ENCODE data around the gene COMMD1. TPM values are rescaled to one million over a fixed set of nuclear protein-coding genes. Genes with fewer than 3 reads are reported as not detected.
"Not testable (repeated sequence)": the region's sequence is repeated elsewhere in the genome, so short reads cannot be mapped to it uniquely, and the experiment has no call there.

COMMD1 gene
- total RNA-seq, 8 experiments from 2014 or later, result 23.6 to 48.6 (median 32.5) TPM

DNA sequence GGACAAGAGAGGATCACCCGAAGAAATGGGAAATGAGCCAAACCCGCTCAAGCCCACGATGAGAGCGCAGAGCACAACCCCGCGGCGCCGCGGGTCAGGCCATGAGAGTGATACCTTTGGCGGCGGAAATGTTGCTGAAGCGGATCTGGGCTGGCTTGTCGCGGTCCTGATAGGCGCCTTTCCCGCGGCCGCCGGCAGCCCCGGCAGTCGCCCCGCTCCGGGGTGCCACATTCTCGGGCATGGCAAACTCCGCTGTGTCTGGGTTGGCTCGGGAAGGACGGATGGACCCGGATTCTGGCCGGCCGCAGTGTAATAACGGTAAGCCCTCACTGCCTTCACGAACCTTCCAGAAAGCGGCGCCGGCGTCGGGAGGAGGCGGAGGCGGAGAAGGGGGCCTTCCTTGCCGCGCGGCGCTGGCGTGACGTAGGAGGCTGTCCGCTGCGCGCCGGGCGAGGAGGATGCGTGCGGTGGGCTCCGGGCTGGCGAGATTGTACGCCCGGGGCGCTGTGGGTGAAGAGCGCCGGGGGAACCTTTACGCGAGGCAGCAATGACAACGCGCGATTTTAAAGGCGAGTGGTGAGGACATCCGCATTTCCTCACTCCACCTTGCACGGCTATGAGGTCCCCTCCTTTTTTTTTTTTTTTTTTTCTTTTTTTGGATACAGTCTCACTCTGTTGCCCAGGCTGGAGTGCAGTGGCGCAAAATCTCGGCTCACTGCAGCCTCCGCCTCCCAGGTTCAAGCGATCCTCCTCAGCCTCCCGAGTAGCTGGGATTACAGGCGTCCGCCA lies 17.0 kb upstream of the COMMD1 start, which contains the start of gene CCT4:
CCT4 (minus strand) TSS at position 390 of the 789 bp plus-strand sequence; CDS start at position 241, 149 bp downstream.
- Histone ChIP-seq H3K27ac (peak within 1 kb of the TSS; percentile 97 to 98), H3K4me1 (replicated peaks in 1 of 2) (peaks cover 11 to 12% of the 10 kb centered on the region in 2 donors), H3K4me3 (peak within 1 kb of the TSS; percentile 62 to 81 (median 68))
- ATAC-seq (replicated peaks in 6 of 8), result peak; percentile 78 to 92 (median 90)
- in situ Hi-C loops (cut with MboI; ENCODE audit: low pct_unique_long_range_greater_than_20kb in 2 of 9, low sequenced_read_pairs in 9 of 9, unreplicated experiment in 9 of 9), result no loop called here
- WGBS, 10 experiments, result 0 to 12% (median 0%) methylated on average over 1 to 21 of the region's 74 CpGs

DNA sequence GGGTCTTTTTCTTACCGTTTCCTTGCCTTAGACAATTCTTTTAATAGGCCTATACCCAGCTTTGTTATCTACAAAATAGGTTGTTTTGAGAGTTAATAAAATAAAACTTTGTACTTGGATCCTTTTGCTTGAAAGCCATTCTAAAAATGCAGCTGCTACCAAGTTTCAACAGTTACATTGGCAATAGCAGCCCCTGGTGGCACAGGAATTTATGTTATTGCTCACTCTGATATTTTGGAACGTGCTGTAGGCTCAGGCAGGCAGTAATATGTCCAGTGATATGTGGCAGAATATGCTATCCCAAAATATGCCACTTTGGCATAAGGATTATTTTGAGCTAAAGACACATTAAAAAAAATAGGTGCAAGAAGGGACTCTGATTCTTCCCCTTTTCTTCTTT lies 6.7 kb upstream of the COMMD1 start:
- ATAC-seq (replicated peaks in 6 of 8), result peak in 1 of 8 experiments; percentile 61
- H3K27ac ChIP-seq, result no peak overlapping the region
- H3K4me3 ChIP-seq, result no peak overlapping the region
- H3K4me1 ChIP-seq (replicated peaks in 1 of 2), result no peaks in the 10 kb centered on the region
- 0 to 65% (median 21%) methylated on average over 1 to 2 of the region's 2 CpGs; no CpG with 5 or more reads in 3 of the 10 experiments for WGBS, 10 experiments
- in situ Hi-C loops (cut with MboI; ENCODE audit: low pct_unique_long_range_greater_than_20kb in 2 of 9, low sequenced_read_pairs in 9 of 9, unreplicated experiment in 9 of 9), result no loop called here

DNA sequence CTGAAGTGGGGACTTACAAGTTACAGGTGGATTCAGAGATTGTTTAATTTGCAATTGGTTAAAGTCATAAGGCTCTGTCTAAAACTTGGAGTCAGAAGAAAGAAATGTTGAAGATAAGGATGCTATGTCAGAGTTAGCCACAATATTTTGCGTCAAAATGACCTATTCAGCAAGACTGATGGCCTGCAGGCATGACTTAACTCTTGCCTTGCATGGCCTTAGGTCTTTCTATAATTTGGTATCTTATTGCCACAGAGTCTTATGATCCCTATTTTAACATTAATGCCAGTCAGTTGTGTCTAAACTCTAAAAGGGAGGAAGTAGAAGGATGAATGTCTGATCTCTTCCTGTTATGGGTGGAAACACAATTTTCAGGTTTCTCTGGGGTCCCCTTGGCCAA lies 5.2 kb upstream of the COMMD1 start:
- no peak for ATAC-seq (replicated peaks in 6 of 8)
- Histone ChIP-seq H3K4me1 (replicated peaks in 1 of 2) (no peaks in the 10 kb centered on the region), H3K4me3 (no peak overlapping the region), H3K27ac (no peak overlapping the region)
- in situ Hi-C loops (cut with MboI; ENCODE audit: low pct_unique_long_range_greater_than_20kb in 2 of 9, low sequenced_read_pairs in 9 of 9, unreplicated experiment in 9 of 9), result loop anchor here in 4 of 9 experiments (25.0 kb wide), 1 partner anchor 512 kb away; no protein-coding TSS in a partner anchor
- WGBS, 10 experiments, result 29 to 100% (median 81%) methylated on average over 1 of the region's 1 CpG; no CpG with 5 or more reads in 4 of the 10 experiments

DNA sequence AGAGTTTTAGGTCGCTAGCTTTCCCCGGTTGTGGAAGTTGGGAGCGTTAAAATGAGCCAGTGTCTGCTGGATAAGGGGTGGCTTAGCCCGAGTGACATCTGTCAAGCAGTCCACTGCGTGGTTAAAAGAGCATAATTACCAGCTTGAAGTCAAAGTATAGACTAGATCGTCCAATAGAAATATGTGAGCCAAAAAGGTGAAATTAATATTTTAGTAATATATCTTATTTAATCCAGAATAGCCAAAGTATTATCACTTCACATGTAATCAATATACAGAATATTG lies 654 bp downstream of the COMMD1 start:
- peak in 3 of 8 experiments; percentile 2 to 10 (median 8) for ATAC-seq (replicated peaks in 6 of 8)
- in situ Hi-C loops (cut with MboI; ENCODE audit: low pct_unique_long_range_greater_than_20kb in 2 of 9, low sequenced_read_pairs in 9 of 9, unreplicated experiment in 9 of 9), result loop anchor here in 4 of 9 experiments (25.0 kb wide), 1 partner anchor 506 kb away; no protein-coding TSS in a partner anchor
- 0 to 2% (median 0%) methylated on average over 1 to 6 of the region's 6 CpGs; no CpG with 5 or more reads in 1 of the 10 experiments for WGBS, 10 experiments
- H3K4me1 ChIP-seq (replicated peaks in 1 of 2), result peaks cover 0 to 3% of the 10 kb centered on the region in 2 donors
- H3K27ac ChIP-seq, result no peak overlapping the region
- peak overlapping the region; percentile 86 to 97 (median 88) for H3K4me3 ChIP-seq

DNA sequence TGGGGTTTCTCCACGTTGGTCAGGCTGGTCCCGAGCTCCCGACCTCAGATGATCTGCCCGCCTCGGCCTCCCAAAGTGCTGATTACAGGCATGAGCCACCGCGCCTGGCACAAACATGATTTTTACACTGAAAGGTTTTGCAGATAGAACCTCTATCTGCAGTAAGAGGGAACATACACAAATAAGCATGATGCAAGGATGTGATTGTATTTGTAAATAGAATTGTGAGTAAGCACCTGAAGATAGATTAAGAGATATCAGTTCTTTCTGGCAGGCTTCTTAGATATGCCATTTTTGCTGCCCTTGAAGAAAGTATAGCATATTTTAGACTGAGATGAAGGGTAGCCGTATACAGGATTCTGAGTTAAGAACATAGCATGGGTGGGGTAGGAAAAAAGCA lies 3.6 kb downstream of the COMMD1 start:
- in situ Hi-C loops (cut with MboI; ENCODE audit: low pct_unique_long_range_greater_than_20kb in 2 of 9, low sequenced_read_pairs in 9 of 9, unreplicated experiment in 9 of 9), result loop anchor here in 4 of 9 experiments (25.0 kb wide), 1 partner anchor 503 kb away; no protein-coding TSS in a partner anchor
- peaks cover 0 to 3% of the 10 kb centered on the region in 2 donors for H3K4me1 ChIP-seq (replicated peaks in 1 of 2)
- no peak for ATAC-seq (replicated peaks in 6 of 8)
- H3K27ac ChIP-seq, result no peak overlapping the region
- 67 to 100% (median 97%) methylated on average over 1 to 7 of the region's 8 CpGs; no CpG with 5 or more reads in 1 of the 10 experiments for WGBS, 10 experiments
- H3K4me3 ChIP-seq, result no peak overlapping the region

DNA sequence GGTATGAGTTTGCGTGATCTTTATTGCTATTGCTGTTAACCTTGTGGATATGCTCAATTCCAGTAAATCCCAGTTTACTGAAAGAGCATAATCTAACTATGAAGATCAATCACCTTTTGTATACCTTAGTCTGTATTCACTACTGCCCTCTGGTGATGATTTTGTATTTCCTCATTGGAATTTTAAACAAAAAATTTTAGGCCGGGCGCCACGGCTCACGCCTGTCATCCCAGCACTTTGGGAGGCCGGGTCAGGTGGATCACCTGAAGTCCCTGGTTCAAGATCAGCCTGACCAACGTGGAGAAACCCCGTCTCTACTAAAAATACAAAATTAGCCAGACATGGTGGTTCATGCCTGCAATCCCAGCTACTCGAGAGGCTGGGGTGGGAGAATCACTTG lies 5.1 kb downstream of the COMMD1 start:
- Histone ChIP-seq H3K4me1 (replicated peaks in 1 of 2) (peaks cover 0 to 3% of the 10 kb centered on the region in 2 donors), H3K27ac (no peak overlapping the region), H3K4me3 (no peak overlapping the region)
- in situ Hi-C loops (cut with MboI; ENCODE audit: low pct_unique_long_range_greater_than_20kb in 2 of 9, low sequenced_read_pairs in 9 of 9, unreplicated experiment in 9 of 9), result loop anchor here in 7 of 9 experiments (10.0 to 25.0 kb wide), 2 partner anchors 502 to 504 kb away; no protein-coding TSS in a partner anchor
- ATAC-seq (replicated peaks in 6 of 8), result no peak
- 50 to 100% (median 78%) methylated on average over 1 to 6 of the region's 9 CpGs; no CpG with 5 or more reads in 3 of the 10 experiments for WGBS, 10 experiments

DNA sequence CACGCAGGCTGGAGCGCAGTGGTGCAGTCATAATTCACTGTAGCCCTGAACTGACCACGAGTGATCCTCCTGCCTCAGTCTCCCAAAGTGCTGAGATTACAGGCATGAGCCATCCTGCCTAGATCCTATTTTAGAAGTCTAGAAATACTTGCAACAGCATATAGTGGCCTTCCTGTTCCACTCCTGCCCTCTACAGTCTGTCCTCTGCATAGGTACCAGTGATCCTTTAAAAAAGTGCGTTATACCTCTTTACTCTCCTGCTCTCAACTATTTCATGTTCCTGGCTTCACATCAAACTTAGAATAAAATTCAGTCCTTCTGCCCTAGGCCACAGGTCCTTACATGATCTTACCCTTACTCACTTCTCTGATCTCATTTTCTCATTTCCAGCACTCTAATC lies 6.0 kb downstream of the COMMD1 start:
- peak in 1 of 8 experiments; percentile 18 for ATAC-seq (replicated peaks in 6 of 8)
- 60 to 100% (median 91%) methylated on average over 1 to 4 of the region's 4 CpGs for WGBS, 10 experiments
- in situ Hi-C loops (cut with MboI; ENCODE audit: low pct_unique_long_range_greater_than_20kb in 2 of 9, low sequenced_read_pairs in 9 of 9, unreplicated experiment in 9 of 9), result loop anchor here in 7 of 9 experiments (10.0 to 25.0 kb wide), 2 partner anchors 501 to 503 kb away; no protein-coding TSS in a partner anchor

DNA sequence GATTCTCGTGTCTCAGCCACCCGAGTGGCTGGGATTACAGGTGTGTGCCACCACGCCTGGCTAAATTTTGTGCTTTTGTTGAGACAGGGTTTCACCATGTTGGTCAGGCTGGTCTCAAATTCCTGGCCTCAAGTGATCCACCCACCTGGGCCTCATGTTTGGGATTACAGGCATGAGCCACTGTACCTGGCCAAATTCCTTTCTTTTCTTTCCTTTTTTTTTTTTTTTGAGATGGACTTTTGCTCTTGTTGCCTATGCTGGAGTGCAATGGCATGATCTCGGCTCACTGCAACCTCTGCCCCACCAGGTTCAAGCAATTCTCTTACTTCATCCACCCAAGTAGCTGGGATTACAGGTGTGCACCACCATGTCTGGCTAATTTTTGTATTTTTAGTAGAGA lies 9.3 kb downstream of the COMMD1 start:
- not testable (repeated sequence) for ATAC-seq (replicated peaks in 6 of 8); H3K27ac ChIP-seq
- in situ Hi-C loops (cut with MboI; ENCODE audit: low pct_unique_long_range_greater_than_20kb in 2 of 9, low sequenced_read_pairs in 9 of 9, unreplicated experiment in 9 of 9), result loop anchor here in 7 of 9 experiments (10.0 to 25.0 kb wide), 2 partner anchors 498 to 500 kb away; no protein-coding TSS in a partner anchor

More for the DNA sequence above, 6.0 kb downstream of the COMMD1 start:
- Histone ChIP-seq H3K4me3 (no peak overlapping the region), H3K4me1 (replicated peaks in 1 of 2) (peaks cover 0 to 2% of the 10 kb centered on the region in 2 donors), H3K27ac (no peak overlapping the region)

DNA sequence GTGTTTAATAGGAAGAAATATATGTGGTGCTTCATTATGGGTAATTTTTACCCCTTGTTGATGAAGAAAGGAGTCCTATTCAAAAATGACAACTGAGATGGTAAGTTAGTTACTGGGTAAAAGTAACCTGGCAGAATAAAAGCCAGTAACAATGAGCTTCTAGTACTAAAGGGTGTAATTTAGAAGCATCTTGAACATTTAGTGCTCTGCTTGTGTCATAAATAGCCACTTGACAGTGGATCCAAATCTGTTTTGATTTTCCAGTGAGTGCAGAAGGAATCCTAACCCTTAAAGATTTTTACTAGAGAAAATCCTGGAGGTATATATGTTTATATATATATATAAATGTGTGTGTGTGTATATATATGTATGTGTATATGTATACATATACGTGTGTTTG lies 15.1 kb downstream of the COMMD1 start:
- in situ Hi-C loops (cut with MboI; ENCODE audit: low pct_unique_long_range_greater_than_20kb in 2 of 9, low sequenced_read_pairs in 9 of 9, unreplicated experiment in 9 of 9), result loop anchor here in 5 of 9 experiments (10.0 to 25.0 kb wide), 2 partner anchors 492 to 494 kb away; no protein-coding TSS in a partner anchor
- Histone ChIP-seq H3K4me1 (replicated peaks in 1 of 2) (no peaks in the 10 kb centered on the region), H3K27ac (no peak overlapping the region), H3K4me3 (no peak overlapping the region)
- WGBS, 10 experiments, result 80 to 100% methylated on average over 1 of the region's 1 CpG; no CpG with 5 or more reads in 8 of the 10 experiments
- ATAC-seq (replicated peaks in 6 of 8), result no peak

More for the DNA sequence above, 9.3 kb downstream of the COMMD1 start:
- WGBS, 10 experiments, result 80 to 100% (median 100%) methylated on average over 1 to 4 of the region's 4 CpGs; no CpG with 5 or more reads in 3 of the 10 experiments
- not testable (repeated sequence) for H3K4me1 ChIP-seq (replicated peaks in 1 of 2); H3K4me3 ChIP-seq

DNA sequence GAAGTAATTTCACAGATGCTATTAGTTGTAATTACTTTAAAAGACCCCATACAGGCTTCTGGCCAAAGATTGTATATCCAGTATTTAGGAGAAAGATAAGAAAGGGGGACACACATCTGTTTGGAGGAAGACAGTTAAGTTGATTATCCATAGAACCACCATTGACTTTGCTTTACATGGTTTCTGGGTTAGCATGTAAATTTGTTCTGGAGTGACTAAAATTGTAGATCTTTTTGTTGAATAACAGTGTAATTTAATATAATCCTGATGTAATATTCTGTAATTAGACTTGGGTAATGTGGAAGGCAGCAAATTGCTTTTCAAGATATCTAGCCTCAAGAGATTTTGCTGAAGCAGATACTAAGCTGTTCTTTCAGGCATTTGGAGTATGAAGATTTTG lies 17.2 kb downstream of the COMMD1 start:
- H3K4me3 ChIP-seq, result no peak overlapping the region
- no peak overlapping the region for H3K27ac ChIP-seq
- no peaks in the 10 kb centered on the region for H3K4me1 ChIP-seq (replicated peaks in 1 of 2)
- ATAC-seq (replicated peaks in 6 of 8), result no peak
- in situ Hi-C loops (cut with MboI; ENCODE audit: low pct_unique_long_range_greater_than_20kb in 2 of 9, low sequenced_read_pairs in 9 of 9, unreplicated experiment in 9 of 9), result loop anchor here in 5 of 9 experiments (10.0 to 25.0 kb wide), 2 partner anchors 490 to 492 kb away; no protein-coding TSS in a partner anchor

DNA sequence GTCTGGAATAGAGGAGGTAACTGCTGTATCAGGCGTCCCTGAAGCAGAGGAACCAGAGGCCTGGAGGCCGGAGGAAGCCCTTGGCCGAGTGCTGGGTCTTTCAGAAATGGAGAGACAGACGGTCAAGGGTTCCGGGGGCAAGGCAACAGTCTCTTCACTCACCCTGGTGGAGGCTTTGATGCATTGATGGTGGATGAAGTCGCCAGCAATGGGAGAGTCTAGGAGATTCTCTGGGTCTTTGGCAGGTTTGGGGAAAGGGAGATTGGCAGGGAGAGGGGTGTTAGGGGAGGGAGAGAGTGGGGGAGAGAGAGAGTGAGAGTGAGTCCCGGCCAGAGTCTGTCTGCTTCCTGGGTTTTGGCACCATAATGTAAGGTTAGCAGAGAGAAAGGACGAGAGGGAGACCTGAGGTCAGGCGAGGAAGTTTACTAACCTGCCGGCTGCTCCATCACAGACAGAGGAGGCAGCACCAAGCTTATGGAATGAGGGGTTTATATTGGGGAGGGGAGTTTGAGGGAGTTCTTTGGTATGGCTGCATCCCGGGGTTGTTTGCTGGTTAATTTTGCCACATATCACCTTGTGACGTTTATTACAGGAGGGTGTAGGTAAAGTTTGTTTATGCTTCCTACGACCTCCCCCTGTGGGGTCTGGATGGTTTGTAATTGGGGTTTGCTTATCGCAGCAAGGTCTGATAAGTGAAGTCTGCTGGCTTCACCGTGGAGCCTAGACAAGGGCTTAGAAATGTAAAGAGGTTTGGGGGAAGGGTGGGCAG lies 19.6 kb downstream of the COMMD1 start:
- in situ Hi-C loops (cut with MboI; ENCODE audit: low pct_unique_long_range_greater_than_20kb in 2 of 9, low sequenced_read_pairs in 9 of 9, unreplicated experiment in 9 of 9), result loop anchor here in 5 of 9 experiments (10.0 to 25.0 kb wide), 2 partner anchors 487 to 490 kb away; no protein-coding TSS in a partner anchor
- Histone ChIP-seq H3K27ac (no peak overlapping the region), H3K4me3 (no peak overlapping the region), H3K4me1 (replicated peaks in 1 of 2) (no peaks in the 10 kb centered on the region)
- WGBS, 10 experiments, result 8 to 100% (median 66%) methylated on average over 1 to 5 of the region's 15 CpGs; no CpG with 5 or more reads in 2 of the 10 experiments
- no peak for ATAC-seq (replicated peaks in 6 of 8)

DNA sequence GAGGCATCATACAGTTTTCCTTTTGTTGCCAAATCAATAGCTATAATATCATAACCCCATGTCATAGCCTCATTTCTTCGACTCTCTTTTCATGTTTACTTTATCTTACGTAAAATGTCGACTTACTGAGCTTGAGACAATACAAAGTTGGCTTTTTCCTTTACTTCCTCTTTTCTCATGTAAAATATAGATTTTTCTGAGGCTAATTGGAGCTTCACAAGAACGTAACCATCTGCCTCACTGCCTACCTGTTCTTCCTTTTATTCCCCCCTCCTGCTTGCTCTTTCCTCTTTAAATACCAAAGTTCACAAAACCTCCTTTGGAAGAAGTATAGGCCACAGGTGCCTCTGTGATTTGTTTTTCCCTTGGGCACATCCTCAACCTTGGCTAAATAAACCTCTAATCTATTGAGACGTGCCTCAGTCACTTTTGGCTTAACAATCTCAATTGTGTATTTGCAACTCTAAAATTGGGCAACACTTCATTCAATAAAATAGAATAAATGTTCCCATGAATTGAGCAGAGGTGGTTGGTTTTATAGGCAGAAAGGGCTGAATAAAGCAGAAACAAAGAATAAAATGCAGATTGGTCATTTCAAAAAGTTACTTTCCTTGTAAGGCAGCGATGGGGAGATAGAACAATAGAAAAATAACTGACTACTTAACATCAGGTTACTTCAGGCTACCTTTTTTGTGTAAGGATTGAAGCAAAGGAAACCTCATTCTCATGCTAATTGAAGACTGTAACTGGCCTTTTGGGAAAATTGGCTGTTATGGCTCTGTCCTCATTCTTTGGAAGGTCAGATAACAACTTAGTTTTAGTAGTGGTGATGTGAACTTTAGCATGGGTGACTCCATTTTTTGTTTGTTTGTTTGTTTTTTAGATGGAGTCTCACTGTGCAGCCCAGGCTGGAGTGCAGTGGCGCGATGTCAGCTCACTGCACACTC lies 21.3 kb downstream of the COMMD1 start:
- in situ Hi-C loops (cut with MboI; ENCODE audit: low pct_unique_long_range_greater_than_20kb in 2 of 9, low sequenced_read_pairs in 9 of 9, unreplicated experiment in 9 of 9), result loop anchor here in 1 of 9 experiments (10.0 kb wide), 1 partner anchor 488 kb away; no protein-coding TSS in a partner anchor
- no peak overlapping the region for H3K27ac ChIP-seq
- ATAC-seq (replicated peaks in 6 of 8), result no peak
- no peak overlapping the region for H3K4me3 ChIP-seq
- 79 to 98% (median 95%) methylated on average over 3 to 8 of the region's 8 CpGs for WGBS, 10 experiments
- H3K4me1 ChIP-seq (replicated peaks in 1 of 2), result no peaks in the 10 kb centered on the region
